ENCODE measurements around the gene SF3A2.

The SF3A2 gene

DNA sequence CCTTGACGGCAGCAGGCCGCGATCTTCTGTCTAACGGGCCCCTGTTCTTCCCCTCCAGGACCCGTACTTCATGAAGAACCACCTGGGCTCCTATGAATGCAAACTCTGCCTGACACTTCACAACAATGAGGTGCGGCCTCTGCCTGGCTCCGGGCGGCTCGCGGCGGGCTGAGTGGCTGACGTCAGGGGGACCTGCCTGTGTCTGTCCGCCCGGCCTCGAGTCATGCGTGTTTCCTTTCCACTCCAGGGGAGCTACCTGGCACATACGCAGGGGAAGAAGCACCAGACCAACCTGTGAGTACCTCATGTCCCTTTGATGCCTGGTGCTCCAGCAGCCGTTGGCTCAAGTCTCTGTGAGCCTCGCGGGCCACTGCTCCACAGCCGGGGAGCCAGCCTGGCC, 7.9 kb downstream of the SF3A2 start:
- DNase-seq (ENCODE audit: low spot score): no peak
- no peaks in the 10 kb centered on the region for H3K9me3 ChIP-seq (replicated peaks in 1 of 2; ENCODE audit: control insufficient read depth in 2 of 2, insufficient read depth in 1 of 2, low read depth in 1 of 2, low read length in 2 of 2)
- peak overlapping the region; percentile 73 for H2BK12ac ChIP-seq (ENCODE audit: low read length)
- H3K18ac ChIP-seq (ENCODE audit: low read length): no peak overlapping the region
- H4K8ac ChIP-seq (ENCODE audit: low read depth, low read length): no peak overlapping the region
- H2BK15ac ChIP-seq (ENCODE audit: low read length): no peak overlapping the region
- peak overlapping the region in 1 of 2 donors; percentile 5 for H3K4me3 ChIP-seq (ENCODE audit: low read length in 2 of 2)
- no peak overlapping the region for H2AK5ac ChIP-seq (ENCODE audit: low read depth, low read length)
- no peak overlapping the region for H2BK120ac ChIP-seq (ENCODE audit: low read depth, low read length)
- H3K79me1 ChIP-seq (ENCODE audit: low read depth, low read length): peaks cover 39% of the 10 kb centered on the region
- no peak overlapping the region for H3K14ac ChIP-seq (ENCODE audit: low read length)
- no peak overlapping the region for H4K91ac ChIP-seq (ENCODE audit: low read depth, low read length, poor library complexity)
- H2AFZ ChIP-seq (ENCODE audit: low read length): no peak overlapping the region
- peaks cover 12 to 14% of the 10 kb centered on the region in 2 donors for H3K4me1 ChIP-seq (ENCODE audit: control insufficient read depth in 2 of 2, insufficient read depth in 1 of 2, low read depth in 1 of 2, low read length in 2 of 2)
- peak overlapping the region; percentile 31 for H3K23ac ChIP-seq (ENCODE audit: low read depth, low read length, poor library complexity)
- H3K4ac ChIP-seq (ENCODE audit: low read length): no peak overlapping the region
- no peaks in the 10 kb centered on the region for H3K27me3 ChIP-seq (ENCODE audit: control insufficient read depth in 3 of 3, insufficient read depth in 3 of 3, low read depth in 1 of 3, low read length in 3 of 3)
- H3K27ac ChIP-seq (replicated peaks; ENCODE audit: low read length): no peak overlapping the region
- peaks cover 44 to 93% of the 10 kb centered on the region in 2 donors for H3K36me3 ChIP-seq (replicated peaks in 1 of 2; ENCODE audit: control insufficient read depth in 2 of 2, insufficient read depth in 2 of 2, low read length in 2 of 2)
- H3K4me2 ChIP-seq (ENCODE audit: insufficient read depth, low read length, poor library complexity, severe bottlenecking): no peak overlapping the region
- no peak overlapping the region for H3K9ac ChIP-seq (ENCODE audit: low read depth, low read length, poor library complexity)
- H2BK5ac ChIP-seq (ENCODE audit: low read length): no peak overlapping the region
- no CpG with 5 or more reads among the region's 21 CpGs for WGBS, 2 donors (ENCODE audit: extremely low coverage in 2 of 2, insufficient read length in 2 of 2, insufficient replicate concordance in 1 of 2)

DNA sequence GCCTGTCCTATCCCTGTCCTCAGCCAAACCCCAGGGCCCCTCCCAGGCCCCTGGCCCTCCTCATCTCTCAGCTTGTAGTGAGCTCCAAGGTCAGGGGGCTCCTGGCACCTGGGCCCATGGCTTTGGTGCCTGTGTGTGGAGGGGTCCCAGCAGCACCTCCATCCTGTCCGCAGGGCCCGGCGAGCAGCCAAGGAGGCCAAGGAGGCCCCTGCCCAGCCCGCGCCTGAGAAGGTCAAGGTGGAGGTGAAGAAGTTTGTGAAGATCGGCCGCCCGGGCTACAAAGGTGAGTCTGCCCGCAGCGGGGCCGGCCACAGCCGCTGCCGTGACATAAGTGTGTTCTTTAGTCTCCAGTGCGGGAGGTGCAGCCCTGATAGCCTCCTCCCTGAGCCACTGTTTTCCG, 8.6 kb downstream of the SF3A2 start:
- Histone ChIP-seq H2BK12ac (ENCODE audit: low read length) (no peak overlapping the region), H2AFZ (ENCODE audit: low read length) (no peak overlapping the region), H4K8ac (ENCODE audit: low read depth, low read length) (no peak overlapping the region), H3K23ac (ENCODE audit: low read depth, low read length, poor library complexity) (no peak overlapping the region), H2BK120ac (ENCODE audit: low read depth, low read length) (no peak overlapping the region), H3K18ac (ENCODE audit: low read length) (no peak overlapping the region), H3K4me2 (ENCODE audit: insufficient read depth, low read length, poor library complexity, severe bottlenecking) (no peak overlapping the region), H3K27me3 (ENCODE audit: control insufficient read depth in 3 of 3, insufficient read depth in 3 of 3, low read depth in 1 of 3, low read length in 3 of 3) (no peaks in the 10 kb centered on the region), H2BK15ac (ENCODE audit: low read length) (no peak overlapping the region), H3K27ac (replicated peaks; ENCODE audit: low read length) (no peak overlapping the region), H3K4ac (ENCODE audit: low read length) (no peak overlapping the region), H3K9me3 (replicated peaks in 1 of 2; ENCODE audit: control insufficient read depth in 2 of 2, insufficient read depth in 1 of 2, low read depth in 1 of 2, low read length in 2 of 2) (no peaks in the 10 kb centered on the region), H2AK5ac (ENCODE audit: low read depth, low read length) (no peak overlapping the region), H3K79me1 (ENCODE audit: low read depth, low read length) (peaks cover 37% of the 10 kb centered on the region), H4K91ac (ENCODE audit: low read depth, low read length, poor library complexity) (no peak overlapping the region), H3K4me3 (ENCODE audit: low read length in 2 of 2) (no peak overlapping the region), H3K36me3 (replicated peaks in 1 of 2; ENCODE audit: control insufficient read depth in 2 of 2, insufficient read depth in 2 of 2, low read length in 2 of 2) (peaks cover 44 to 96% of the 10 kb centered on the region in 2 donors), H2BK5ac (ENCODE audit: low read length) (no peak overlapping the region), H3K4me1 (ENCODE audit: control insufficient read depth in 2 of 2, insufficient read depth in 1 of 2, low read depth in 1 of 2, low read length in 2 of 2) (peaks cover 10% of the 10 kb centered on the region in 2 donors), H3K14ac (ENCODE audit: low read length) (no peak overlapping the region), H3K9ac (ENCODE audit: low read depth, low read length, poor library complexity) (no peak overlapping the region)
- WGBS, 2 donors (ENCODE audit: extremely low coverage in 2 of 2, insufficient read length in 2 of 2, insufficient replicate concordance in 1 of 2): no CpG with 5 or more reads among the region's 15 CpGs
- DNase-seq (ENCODE audit: low spot score): no peak

DNA sequence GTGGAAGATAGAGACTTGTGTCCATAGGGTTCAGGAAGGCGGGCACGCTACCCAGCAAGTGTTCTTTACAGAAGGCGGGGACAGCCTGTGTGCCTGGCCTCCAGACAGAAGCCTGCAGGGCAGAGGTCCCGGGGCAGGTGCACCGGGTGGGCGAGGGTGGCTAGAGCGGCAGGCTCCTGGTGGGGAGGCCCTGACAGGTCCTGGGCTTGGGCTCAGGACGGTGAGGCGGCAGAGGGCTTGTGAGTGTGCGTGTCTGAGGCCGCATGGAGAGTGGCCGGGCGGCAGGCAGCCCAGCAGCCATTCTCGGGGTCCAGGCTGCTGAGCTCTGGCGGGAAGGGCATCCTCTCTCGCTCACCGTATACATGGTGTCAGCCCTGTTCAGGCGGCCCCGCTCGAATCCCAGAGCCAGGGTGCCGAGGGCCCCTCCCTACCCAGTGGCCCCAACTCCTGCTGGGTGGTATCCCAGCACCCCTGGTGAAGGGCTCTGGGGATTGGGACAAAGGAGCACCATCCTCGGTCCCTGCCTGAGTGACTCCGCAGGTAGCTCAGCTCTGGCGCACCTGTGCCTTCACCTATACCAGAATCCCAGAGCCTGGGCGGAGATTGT, 9.5 kb downstream of the SF3A2 start:
- H4K91ac ChIP-seq (ENCODE audit: low read depth, low read length, poor library complexity): no peak overlapping the region
- H3K9me3 ChIP-seq (replicated peaks in 1 of 2; ENCODE audit: control insufficient read depth in 2 of 2, insufficient read depth in 1 of 2, low read depth in 1 of 2, low read length in 2 of 2): peaks cover 0 to under 1% of the 10 kb centered on the region in 2 donors
- no peak overlapping the region for H2AFZ ChIP-seq (ENCODE audit: low read length)
- H3K79me1 ChIP-seq (ENCODE audit: low read depth, low read length): peaks cover 30% of the 10 kb centered on the region
- no peak overlapping the region for H3K9ac ChIP-seq (ENCODE audit: low read depth, low read length, poor library complexity)
- H3K4me3 ChIP-seq (ENCODE audit: low read length in 2 of 2): no peak overlapping the region
- H2BK120ac ChIP-seq (ENCODE audit: low read depth, low read length): no peak overlapping the region
- WGBS, 2 donors (ENCODE audit: extremely low coverage in 2 of 2, insufficient read length in 2 of 2, insufficient replicate concordance in 1 of 2): no CpG with 5 or more reads among the region's 25 CpGs
- H2AK5ac ChIP-seq (ENCODE audit: low read depth, low read length): no peak overlapping the region
- no peak overlapping the region for H3K4ac ChIP-seq (ENCODE audit: low read length)
- H2BK12ac ChIP-seq (ENCODE audit: low read length): no peak overlapping the region
- no peaks in the 10 kb centered on the region for H3K27me3 ChIP-seq (ENCODE audit: control insufficient read depth in 3 of 3, insufficient read depth in 3 of 3, low read depth in 1 of 3, low read length in 3 of 3)
- no peak for DNase-seq (ENCODE audit: low spot score)
- no peak overlapping the region for H2BK5ac ChIP-seq (ENCODE audit: low read length)
- no peak overlapping the region for H3K27ac ChIP-seq (replicated peaks; ENCODE audit: low read length)
- peaks cover 44 to 92% of the 10 kb centered on the region in 2 donors for H3K36me3 ChIP-seq (replicated peaks in 1 of 2; ENCODE audit: control insufficient read depth in 2 of 2, insufficient read depth in 2 of 2, low read length in 2 of 2)
- H4K8ac ChIP-seq (ENCODE audit: low read depth, low read length): no peak overlapping the region
- no peak overlapping the region for H3K4me2 ChIP-seq (ENCODE audit: insufficient read depth, low read length, poor library complexity, severe bottlenecking)
- no peak overlapping the region for H3K14ac ChIP-seq (ENCODE audit: low read length)
- H3K4me1 ChIP-seq (ENCODE audit: control insufficient read depth in 2 of 2, insufficient read depth in 1 of 2, low read depth in 1 of 2, low read length in 2 of 2): peaks cover 2% of the 10 kb centered on the region in 2 donors
- H3K18ac ChIP-seq (ENCODE audit: low read length): no peak overlapping the region
- peak overlapping the region; percentile 20 for H3K23ac ChIP-seq (ENCODE audit: low read depth, low read length, poor library complexity)
- no peak overlapping the region for H2BK15ac ChIP-seq (ENCODE audit: low read length)

DNA sequence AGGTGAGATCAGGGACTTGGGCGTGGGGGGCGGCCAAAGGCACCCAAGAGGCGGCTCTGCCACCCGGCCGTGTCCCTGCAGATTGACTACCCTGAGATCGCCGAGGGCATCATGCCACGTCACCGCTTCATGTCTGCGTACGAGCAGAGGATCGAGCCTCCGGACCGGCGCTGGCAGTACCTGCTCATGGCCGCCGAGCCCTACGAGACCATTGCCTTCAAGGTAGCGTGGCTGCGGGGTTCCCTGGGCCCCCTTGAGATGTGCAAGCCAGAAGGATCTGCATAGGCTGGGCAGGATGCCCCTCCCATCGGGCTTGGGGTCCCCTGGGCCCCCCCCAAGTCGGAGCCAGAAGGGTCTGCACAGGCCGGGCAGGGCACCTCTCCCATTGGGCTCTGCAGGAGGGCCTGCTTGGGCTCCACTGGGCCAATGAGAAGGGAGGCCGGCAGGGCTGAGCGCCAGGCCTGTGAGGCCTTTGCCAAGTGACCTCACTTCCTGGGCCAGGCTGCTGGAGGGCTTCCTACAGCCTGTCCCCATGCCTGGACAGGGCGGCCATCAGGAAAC, 10.3 kb downstream of the SF3A2 start:
- peaks cover 0 to 2% of the 10 kb centered on the region in 2 donors for H3K4me1 ChIP-seq (ENCODE audit: control insufficient read depth in 2 of 2, insufficient read depth in 1 of 2, low read depth in 1 of 2, low read length in 2 of 2)
- no peak overlapping the region for H2BK120ac ChIP-seq (ENCODE audit: low read depth, low read length)
- H3K79me1 ChIP-seq (ENCODE audit: low read depth, low read length): peaks cover 28% of the 10 kb centered on the region
- no peak overlapping the region for H3K14ac ChIP-seq (ENCODE audit: low read length)
- no peak overlapping the region for H2BK15ac ChIP-seq (ENCODE audit: low read length)
- no peak overlapping the region for H3K27ac ChIP-seq (replicated peaks; ENCODE audit: low read length)
- no peak overlapping the region for H2BK5ac ChIP-seq (ENCODE audit: low read length)
- H2AFZ ChIP-seq (ENCODE audit: low read length): no peak overlapping the region
- no peak overlapping the region for H2BK12ac ChIP-seq (ENCODE audit: low read length)
- H3K23ac ChIP-seq (ENCODE audit: low read depth, low read length, poor library complexity): no peak overlapping the region
- no peak for DNase-seq (ENCODE audit: low spot score)
- no peak overlapping the region for H2AK5ac ChIP-seq (ENCODE audit: low read depth, low read length)
- no peak overlapping the region for H3K4me3 ChIP-seq (ENCODE audit: low read length in 2 of 2)
- H4K91ac ChIP-seq (ENCODE audit: low read depth, low read length, poor library complexity): no peak overlapping the region
- H3K4me2 ChIP-seq (ENCODE audit: insufficient read depth, low read length, poor library complexity, severe bottlenecking): no peak overlapping the region
- H3K9me3 ChIP-seq (replicated peaks in 1 of 2; ENCODE audit: control insufficient read depth in 2 of 2, insufficient read depth in 1 of 2, low read depth in 1 of 2, low read length in 2 of 2): peaks cover 0 to 5% of the 10 kb centered on the region in 2 donors
- H3K9ac ChIP-seq (ENCODE audit: low read depth, low read length, poor library complexity): no peak overlapping the region
- no CpG with 5 or more reads among the region's 26 CpGs for WGBS, 2 donors (ENCODE audit: extremely low coverage in 2 of 2, insufficient read length in 2 of 2, insufficient replicate concordance in 1 of 2)
- peaks cover 0 to 3% (median 0%) of the 10 kb centered on the region in 3 experiments for H3K27me3 ChIP-seq (ENCODE audit: control insufficient read depth in 3 of 3, insufficient read depth in 3 of 3, low read depth in 1 of 3, low read length in 3 of 3)
- no peak overlapping the region for H4K8ac ChIP-seq (ENCODE audit: low read depth, low read length)
- H3K18ac ChIP-seq (ENCODE audit: low read length): no peak overlapping the region
- no peak overlapping the region for H3K4ac ChIP-seq (ENCODE audit: low read length)
- H3K36me3 ChIP-seq (replicated peaks in 1 of 2; ENCODE audit: control insufficient read depth in 2 of 2, insufficient read depth in 2 of 2, low read length in 2 of 2): peaks cover 44 to 84% of the 10 kb centered on the region in 2 donors
